H9 (cell line): ENCODE data around the gene ARHGAP27. TPM values are rescaled to one million over a fixed set of nuclear protein-coding genes. Genes with fewer than 3 reads are reported as not detected.

Experiments used
- DNase-seq: peaks from one replicate; pipeline ENCODE4 v3.0.0-alpha.2; 2017
- H2AFZ ChIP-seq: one replicate; pipeline ENCODE4 v1.6.1; 2013; ENCODE audit warnings: mild to moderate bottlenecking, low read length, control low read depth, moderate library complexity
- H2AK5ac ChIP-seq: 2 replicates; pipeline ENCODE4 v1.6.1; 2013; ENCODE audit warnings: low read length, control low read depth, mixed read lengths; ENCODE audit not compliant: insufficient read length
- H2BK120ac ChIP-seq: one replicate; pipeline ENCODE4 v1.6.1; 2013; ENCODE audit warnings: low read depth, mild to moderate bottlenecking, low read length, control low read depth, inconsistent platforms; ENCODE audit not compliant: poor library complexity, severe bottlenecking
- H2BK12ac ChIP-seq: 2 replicates; pipeline ENCODE4 v1.6.1; 2013; ENCODE audit warnings: low read length, control low read depth, mixed read lengths, low read depth; ENCODE audit not compliant: insufficient read length
- H2BK15ac ChIP-seq: 2 replicates; pipeline ENCODE4 v1.6.1; 2013; ENCODE audit warnings: low read depth, low read length, control low read depth
- H2BK20ac ChIP-seq: one replicate; pipeline ENCODE4 v1.6.1; 2013; ENCODE audit warnings: low read depth, mild to moderate bottlenecking, low read length, control low read depth, inconsistent platforms; ENCODE audit not compliant: poor library complexity, severe bottlenecking
- H2BK5ac ChIP-seq: 2 replicates; pipeline ENCODE4 v1.6.1; 2013; ENCODE audit warnings: low read length, control low read depth, mixed read lengths; ENCODE audit not compliant: insufficient read length
- H3K14ac ChIP-seq: 2 replicates; pipeline ENCODE4 v1.6.1; 2013; ENCODE audit warnings: low read length, control low read depth; ENCODE audit not compliant: insufficient read depth
- H3K18ac ChIP-seq: 2 replicates; pipeline ENCODE4 v1.6.1; 2013; ENCODE audit warnings: low read depth, mild to moderate bottlenecking, mixed read lengths, low read length, control low read depth; ENCODE audit not compliant: insufficient read length
- H3K23ac ChIP-seq: 2 replicates; pipeline ENCODE4 v1.6.1; 2013; ENCODE audit warnings: low read length, control low read depth, mixed read lengths, low read depth; ENCODE audit not compliant: insufficient read length
- H3K23me2 ChIP-seq: 2 replicates; pipeline ENCODE4 v1.6.1; 2013; ENCODE audit warnings: low read depth, mild to moderate bottlenecking, mixed read lengths, low read length, control low read depth; ENCODE audit not compliant: insufficient read length, poor library complexity, severe bottlenecking
- H3K27ac ChIP-seq: 2 replicates; pipeline ENCODE4 v1.5.1; 2013; ENCODE audit warnings: low read length, control low read depth, mixed read lengths, low read depth; ENCODE audit not compliant: insufficient read length
- H3K27me3 ChIP-seq: 2 replicates; pipeline ENCODE4 v1.6.1; 2013; ENCODE audit warnings: low read length, control low read depth, inconsistent platforms; ENCODE audit not compliant: insufficient read depth
- H3K4ac ChIP-seq: 2 replicates; pipeline ENCODE4 v1.6.1; 2013; ENCODE audit warnings: low read depth, mild to moderate bottlenecking, control low read depth, inconsistent platforms, low read length, moderate library complexity
- H3K4me1 ChIP-seq: 2 replicates; pipeline ENCODE4 v1.6.1; 2013; ENCODE audit warnings: low read length, control low read depth, inconsistent platforms; ENCODE audit not compliant: insufficient read depth
- H3K4me2 ChIP-seq: 2 replicates; pipeline ENCODE4 v1.6.1; 2013; ENCODE audit warnings: low read length, control low read depth, mixed read lengths; ENCODE audit not compliant: insufficient read length, insufficient read depth
- H3K56ac ChIP-seq: 2 replicates; pipeline ENCODE4 v1.6.1; 2013; ENCODE audit warnings: low read depth, mild to moderate bottlenecking, mixed read lengths, low read length, control low read depth; ENCODE audit not compliant: insufficient read length
- H3K79me1 ChIP-seq: 2 replicates; pipeline ENCODE4 v1.6.1; 2013; ENCODE audit warnings: low read depth, mild to moderate bottlenecking, moderate library complexity, low read length, control low read depth, inconsistent platforms; ENCODE audit not compliant: insufficient read depth, poor library complexity, severe bottlenecking
- H3K79me2 ChIP-seq: 2 replicates; pipeline ENCODE4 v1.6.1; 2013; ENCODE audit warnings: low read length, control low read depth, inconsistent platforms; ENCODE audit not compliant: insufficient read depth
- H3K9ac ChIP-seq: 2 replicates; pipeline ENCODE4 v1.6.1; 2013; ENCODE audit warnings: low read length, control low read depth, mixed read lengths; ENCODE audit not compliant: insufficient read length; ENCODE audit errors: extremely low read depth
- H3K9me3 ChIP-seq: one replicate; pipeline ENCODE4 v1.6.1; 2013; ENCODE audit warnings: low read depth, low read length, inconsistent platforms; ENCODE audit not compliant: control insufficient read depth
- H3T11ph ChIP-seq: one replicate; pipeline ENCODE4 v1.6.1; 2013; ENCODE audit warnings: mild to moderate bottlenecking, low read length, control low read depth, inconsistent platforms
- H4K20me1 ChIP-seq: one replicate; pipeline ENCODE4 v1.6.1; 2013; ENCODE audit not compliant: control insufficient read depth, insufficient read length, insufficient read depth
- H4K5ac ChIP-seq: 2 replicates; pipeline ENCODE4 v1.6.1; 2013; ENCODE audit warnings: low read depth, mild to moderate bottlenecking, mixed read lengths, low read length, control low read depth; ENCODE audit not compliant: insufficient read length
- H4K8ac ChIP-seq: replicated peaks from 2 replicates; pipeline ENCODE4 v1.6.1; 2013; ENCODE audit warnings: low read length, control low read depth, mixed read lengths, low read depth; ENCODE audit not compliant: insufficient read length
- H4K91ac ChIP-seq: 2 replicates; pipeline ENCODE4 v1.6.1; 2013; ENCODE audit warnings: low read depth, mild to moderate bottlenecking, moderate library complexity, mixed read lengths, low read length, control low read depth; ENCODE audit not compliant: insufficient read length
- H3K27ac Mint-ChIP-seq, 3 experiments: 2 replicates in 2 of 3; 3 replicates in 1 of 3; pipeline ENCODE4 v1.8.0; 2020 to 2021; ENCODE audit warnings: mixed read lengths in 3 of 3, mild to moderate bottlenecking in 1 of 3, moderate library complexity in 1 of 3
- H3K27me3 Mint-ChIP-seq: 2 replicates; pipeline ENCODE4 v1.8.0; 2021; ENCODE audit warnings: low read depth, mild to moderate bottlenecking, moderate library complexity, mixed read lengths
- H3K36me3 Mint-ChIP-seq, 3 experiments: 2 replicates in 2 of 3; 3 replicates in 1 of 3; pipeline ENCODE4 v1.8.0; 2020 to 2021; ENCODE audit warnings: low read depth in 3 of 3, mixed read lengths in 3 of 3; ENCODE audit not compliant: insufficient read depth in 1 of 3
- H3K4me1 Mint-ChIP-seq, 2 experiments: 2 replicates each; pipeline ENCODE4 v1.8.0; 2020; ENCODE audit warnings: mixed read lengths in 2 of 2
- H3K4me3 Mint-ChIP-seq, 2 experiments: 2 replicates in 1 of 2; 3 replicates in 1 of 2; pipeline ENCODE4 v1.8.0; 2020 to 2021; ENCODE audit warnings: mild to moderate bottlenecking in 2 of 2, mixed read lengths in 2 of 2, moderate library complexity in 1 of 2
- H3K9me3 Mint-ChIP-seq, 2 experiments: 2 replicates in 1 of 2; 3 replicates in 1 of 2; pipeline ENCODE4 v1.8.0; 2020; ENCODE audit warnings: mild to moderate bottlenecking in 2 of 2, mixed read lengths in 2 of 2, moderate library complexity in 1 of 2
- CTCF ChIP-seq: fragments of 200-600 bp; sonication (generic); conservative IDR thresholded peaks from 3 replicates; pipeline ENCODE4 v1.8.0; 2021; ENCODE audit warnings: antibody characterized with exemption, mild to moderate bottlenecking
- WGBS: extraction: QIAGEN DNeasy Blood & Tissue Kit; methylation state at CpG from one replicate; pipeline ENCODE4 v1.1.7; 2013; ENCODE audit warnings: missing lambda C conversion rate, low lambda C conversion rate, mixed read lengths; ENCODE audit not compliant: insufficient read length; ENCODE audit errors: extremely low coverage; 5-methylcytosine and 5-hydroxymethylcytosine counted together
- total RNA-seq: library from RNA; stranded (reverse); gene quantifications from 2 replicates; pipeline ENCODE4 v1.2.1, GENCODE V29; 2021

The ARHGAP27 gene
- total RNA-seq, 1 experiment from 2014 or later, result 9.9 TPM

DNA sequence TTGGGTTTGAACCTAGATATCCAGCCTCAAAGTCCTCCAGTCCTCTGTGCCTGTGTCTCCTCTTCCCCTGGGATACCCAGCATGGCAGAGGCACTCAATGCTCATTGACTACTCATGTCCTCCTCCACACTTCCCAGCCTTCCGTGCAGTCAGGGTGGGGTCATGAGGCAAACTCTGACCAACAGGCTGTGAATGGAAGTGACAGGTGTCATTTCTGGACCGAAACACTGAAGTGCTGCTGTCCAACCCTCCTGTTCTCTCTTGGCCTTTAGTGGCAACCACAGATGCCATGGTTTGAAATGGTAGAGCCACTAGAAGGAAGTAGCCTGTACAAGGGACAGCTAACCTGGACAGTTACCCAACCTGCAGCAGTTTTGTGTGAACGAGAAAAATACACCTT lies 69.2 kb downstream of the ARHGAP27 start:
- no peak overlapping the region for H3K9ac ChIP-seq
- H2BK5ac ChIP-seq, result no peak overlapping the region
- H4K20me1 ChIP-seq, result no peaks in the 10 kb centered on the region
- 0 out of 2 replicates have a peak overlapping the region, but pooled peaks have one; percentile 41 for H3K14ac ChIP-seq
- H2AFZ ChIP-seq, result no peak overlapping the region
- no peak overlapping the region for H2BK20ac ChIP-seq
- no peak overlapping the region for H2BK120ac ChIP-seq
- no peaks in the 10 kb centered on the region for H3K9me3 ChIP-seq
- peak overlapping the region; percentile 91 for H2AK5ac ChIP-seq
- Mint-ChIP-seq H3K4me3 (no peak overlapping the region), H3K27ac (no peak overlapping the region; a peak in 1 of 7 replicates), H3K4me1 (peaks cover 33 to 39% of the 10 kb centered on the region in 2 experiments), H3K36me3 (peaks cover 0 to 2% (median 0%) of the 10 kb centered on the region in 3 experiments; a peak in 2 of 7 replicates), H3K27me3 (no peaks in the 10 kb centered on the region), H3K9me3 (peaks cover 0 to 2% of the 10 kb centered on the region in 2 experiments; a peak in 1 of 5 replicates)
- H3K4ac ChIP-seq, result no peak overlapping the region
- H3K56ac ChIP-seq, result no peak overlapping the region
- WGBS, result no CpG with 5 or more reads among the region's 3 CpGs
- no peaks in the 10 kb centered on the region for H3K27me3 ChIP-seq
- DNase-seq, result peak; percentile 26
- H3K4me1 ChIP-seq, result peaks cover 5% of the 10 kb centered on the region; the same call in 1 of the 2 replicates
- H2BK15ac ChIP-seq, result no peak overlapping the region
- no peak for TF ChIP-seq CTCF
- no peak overlapping the region for H3K27ac ChIP-seq
- H3K79me1 ChIP-seq, result no peaks in the 10 kb centered on the region
- peak overlapping the region; percentile 89 for H2BK12ac ChIP-seq
- no peak overlapping the region for H4K5ac ChIP-seq
- no peak overlapping the region for H3K23ac ChIP-seq
- H4K8ac ChIP-seq, result no peak overlapping the region
- no peak overlapping the region for H4K91ac ChIP-seq
- H3T11ph ChIP-seq, result no peak overlapping the region
- H3K4me2 ChIP-seq, result no peak overlapping the region
- no peak overlapping the region for H3K18ac ChIP-seq
- H3K23me2 ChIP-seq, result no peaks in the 10 kb centered on the region
- H3K79me2 ChIP-seq, result no peaks in the 10 kb centered on the region; the same call in 1 of the 2 replicates
